Neuronal stem cell (in vitro differentiated cells): ENCODE results near the gene YPEL5.

Experiments used
- DNase-seq: peaks from one replicate; pipeline ENCODE4 v3.0.0-alpha.2; 2013; ENCODE audit warnings: low spot score
- H2AFZ ChIP-seq: one replicate; pipeline ENCODE4 v1.6.1; 2013; ENCODE audit warnings: mild to moderate bottlenecking, low read length, inconsistent platforms
- H2AK5ac ChIP-seq: 2 replicates; pipeline ENCODE4 v1.6.1; 2013; ENCODE audit warnings: low read depth, mild to moderate bottlenecking, inconsistent platforms, low read length, moderate library complexity, mixed read lengths
- H2BK120ac ChIP-seq: 2 replicates; pipeline ENCODE4 v1.6.1; 2013; ENCODE audit warnings: low read depth, mild to moderate bottlenecking, inconsistent platforms, low read length, moderate library complexity, mixed read lengths
- H2BK12ac ChIP-seq: one replicate; pipeline ENCODE4 v1.6.1; 2013; ENCODE audit warnings: low read length, inconsistent platforms
- H2BK15ac ChIP-seq: 2 replicates; pipeline ENCODE4 v1.6.1; 2013; ENCODE audit warnings: mild to moderate bottlenecking, low read length, inconsistent platforms, mixed read lengths
- H2BK5ac ChIP-seq: one replicate; pipeline ENCODE4 v1.6.1; 2013; ENCODE audit warnings: inconsistent platforms, mild to moderate bottlenecking, low read length, moderate library complexity
- H3K14ac ChIP-seq: one replicate; pipeline ENCODE4 v1.6.1; 2013; ENCODE audit warnings: low read length, inconsistent platforms
- H3K18ac ChIP-seq: 2 replicates; pipeline ENCODE4 v1.6.1; 2013; ENCODE audit warnings: low read length, inconsistent platforms
- H3K23ac ChIP-seq: 2 replicates; pipeline ENCODE4 v1.6.1; 2013; ENCODE audit warnings: low read depth, mild to moderate bottlenecking, mixed read lengths, low read length, inconsistent platforms; ENCODE audit not compliant: poor library complexity
- H3K27ac ChIP-seq: replicated peaks from 3 replicates; pipeline ENCODE4 v1.5.1; 2013; ENCODE audit warnings: low read length, inconsistent platforms
- H3K27me3 ChIP-seq, 3 experiments: 2 replicates each; pipeline ENCODE4 v1.6.1; 2013; ENCODE audit warnings: low read length in 3 of 3, mild to moderate bottlenecking in 2 of 3, inconsistent platforms in 1 of 3, low read depth in 1 of 3, mixed read lengths in 1 of 3, moderate library complexity in 1 of 3; ENCODE audit not compliant: control insufficient read depth in 3 of 3, insufficient read depth in 3 of 3
- H3K36me3 ChIP-seq, 2 donors: replicated peaks in 1 of 2; 2 replicates each; pipeline ENCODE4 v1.6.1; 2013; ENCODE audit warnings: low read length in 2 of 2; ENCODE audit not compliant: control insufficient read depth in 2 of 2, insufficient read depth in 2 of 2
- H3K4ac ChIP-seq: 2 replicates; pipeline ENCODE4 v1.6.1; 2013; ENCODE audit warnings: inconsistent platforms, mild to moderate bottlenecking, low read length, moderate library complexity
- H3K4me1 ChIP-seq, 2 donors: 1 replicate in 1 of 2; 2 replicates in 1 of 2; pipeline ENCODE4 v1.6.1; 2013; ENCODE audit warnings: low read length in 2 of 2, low read depth in 1 of 2; ENCODE audit not compliant: control insufficient read depth in 2 of 2, insufficient read depth in 1 of 2
- H3K4me2 ChIP-seq: one replicate; pipeline ENCODE4 v1.6.1; 2013; ENCODE audit warnings: mild to moderate bottlenecking, low read length, inconsistent platforms; ENCODE audit not compliant: insufficient read depth, poor library complexity, severe bottlenecking
- H3K4me3 ChIP-seq, 2 donors: 2 replicates each; pipeline ENCODE4 v1.5.1; 2013; ENCODE audit warnings: low read length in 2 of 2, mild to moderate bottlenecking in 2 of 2, inconsistent platforms in 1 of 2, moderate library complexity in 1 of 2
- H3K79me1 ChIP-seq: one replicate; pipeline ENCODE4 v1.6.1; 2013; ENCODE audit warnings: low read depth, mild to moderate bottlenecking, inconsistent platforms, low read length, moderate library complexity
- H3K9ac ChIP-seq: one replicate; pipeline ENCODE4 v1.6.1; 2013; ENCODE audit warnings: mild to moderate bottlenecking, low read depth, low read length, inconsistent platforms; ENCODE audit not compliant: poor library complexity
- H3K9me3 ChIP-seq, 2 donors: replicated peaks in 1 of 2; 2 replicates each; pipeline versions ENCODE3 to v1.6.1; 2013; ENCODE audit warnings: low read length in 2 of 2, mild to moderate bottlenecking in 2 of 2, inconsistent platforms in 1 of 2, low read depth in 1 of 2, mixed read lengths in 1 of 2, moderate library complexity in 1 of 2; ENCODE audit not compliant: control insufficient read depth in 2 of 2, insufficient read depth in 1 of 2
- H4K8ac ChIP-seq: one replicate; pipeline ENCODE4 v1.6.1; 2013; ENCODE audit warnings: low read depth, mild to moderate bottlenecking, inconsistent platforms, low read length, moderate library complexity
- H4K91ac ChIP-seq: one replicate; pipeline ENCODE4 v1.6.1; 2013; ENCODE audit warnings: low read length, low read depth, mild to moderate bottlenecking, inconsistent platforms; ENCODE audit not compliant: poor library complexity
- WGBS, 2 donors: extraction: QIAGEN DNeasy Blood & Tissue Kit; methylation state at CpG; one replicate each; pipeline ENCODE4 v1.1.7; 2013; ENCODE audit warnings: missing lambda C conversion rate in 2 of 2, mixed read lengths in 1 of 2; ENCODE audit not compliant: insufficient read length in 2 of 2, insufficient replicate concordance in 1 of 2; ENCODE audit errors: extremely low coverage in 2 of 2; 5-methylcytosine and 5-hydroxymethylcytosine counted together

YPEL5 gene

DNA sequence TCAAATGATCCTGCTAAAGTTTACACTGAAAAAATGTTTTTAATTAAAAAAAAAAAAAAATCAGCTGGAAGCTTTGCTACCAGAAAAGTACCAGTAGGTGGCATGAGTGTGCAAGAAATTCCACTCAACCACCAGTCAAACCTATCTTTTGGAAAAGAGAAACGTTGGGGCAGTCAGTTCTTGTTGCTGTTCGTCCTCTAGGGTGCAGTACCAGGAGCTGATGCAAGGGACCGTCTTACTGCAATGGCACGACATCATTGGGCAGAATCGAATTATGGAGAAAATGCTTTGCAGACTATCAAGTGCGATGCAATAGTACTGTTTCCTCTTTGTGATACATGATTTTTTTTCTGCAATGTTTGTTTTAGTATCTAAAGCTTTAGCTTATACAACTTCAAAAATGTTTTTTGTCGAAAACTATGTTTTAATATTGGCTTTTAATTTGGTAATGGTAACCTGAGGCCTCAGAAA, 18.3 kb downstream of the YPEL5 start:
- H2BK5ac ChIP-seq: no peak overlapping the region
- no peak overlapping the region for H3K14ac ChIP-seq
- H2BK15ac ChIP-seq: no peak overlapping the region
- H3K4me3 ChIP-seq: no peak overlapping the region
- no peaks in the 10 kb centered on the region for H3K4me1 ChIP-seq
- H3K9ac ChIP-seq: no peak overlapping the region
- H2AFZ ChIP-seq: no peak overlapping the region
- no peak overlapping the region for H3K4me2 ChIP-seq
- no peak overlapping the region for H2BK12ac ChIP-seq
- no peak overlapping the region for H3K18ac ChIP-seq
- no peaks in the 10 kb centered on the region for H3K27me3 ChIP-seq
- H3K23ac ChIP-seq: no peak overlapping the region
- H3K79me1 ChIP-seq: no peaks in the 10 kb centered on the region
- H3K27ac ChIP-seq: no peak overlapping the region
- DNase-seq: peak; percentile 70
- peaks cover 0 to 6% of the 10 kb centered on the region in 2 donors for H3K36me3 ChIP-seq
- WGBS, 2 donors: no CpG with 5 or more reads among the region's 7 CpGs
- H2AK5ac ChIP-seq: no peak overlapping the region
- no peak overlapping the region for H4K8ac ChIP-seq
- no peak overlapping the region for H4K91ac ChIP-seq
- no peaks in the 10 kb centered on the region for H3K9me3 ChIP-seq
- no peak overlapping the region for H2BK120ac ChIP-seq
- no peak overlapping the region for H3K4ac ChIP-seq

GRCh38 chr2:30165617-30166016, 18.8 kb downstream of the YPEL5 start:
- Histone ChIP-seq H3K79me1 (no peaks in the 10 kb centered on the region), H3K4me2 (no peak overlapping the region), H2BK12ac (no peak overlapping the region), H4K8ac (no peak overlapping the region), H2BK15ac (no peak overlapping the region), H3K9ac (no peak overlapping the region), H2BK5ac (no peak overlapping the region), H3K14ac (no peak overlapping the region), H3K27me3 (no peaks in the 10 kb centered on the region), H2AFZ (no peak overlapping the region), H4K91ac (no peak overlapping the region), H3K23ac (no peak overlapping the region), H2BK120ac (no peak overlapping the region), H3K4ac (no peak overlapping the region), H3K9me3 (no peaks in the 10 kb centered on the region), H3K36me3 (peaks cover 0 to under 1% of the 10 kb centered on the region in 2 donors), H3K27ac (no peak overlapping the region), H3K18ac (no peak overlapping the region), H3K4me3 (no peak overlapping the region), H3K4me1 (no peaks in the 10 kb centered on the region), H2AK5ac (no peak overlapping the region)
- no peak for DNase-seq
- no CpG with 5 or more reads among the region's 4 CpGs for WGBS, 2 donors

GRCh38 chr2:30172627-30173026, 25.8 kb downstream of the YPEL5 start:
- Histone ChIP-seq H3K9ac (no peak overlapping the region), H3K27me3 (peaks cover 0 to 2% (median 0%) of the 10 kb centered on the region in 3 experiments), H2BK12ac (no peak overlapping the region), H2BK120ac (no peak overlapping the region), H3K27ac (no peak overlapping the region), H2AFZ (no peak overlapping the region), H3K36me3 (no peaks in the 10 kb centered on the region), H2AK5ac (no peak overlapping the region), H3K4me1 (no peaks in the 10 kb centered on the region), H3K4me3 (no peak overlapping the region), H3K18ac (no peak overlapping the region), H3K79me1 (no peaks in the 10 kb centered on the region), H2BK15ac (no peak overlapping the region), H3K4ac (no peak overlapping the region), H4K8ac (no peak overlapping the region), H2BK5ac (no peak overlapping the region), H3K14ac (no peak overlapping the region), H3K23ac (peak overlapping the region; percentile 18), H3K9me3 (no peaks in the 10 kb centered on the region), H3K4me2 (no peak overlapping the region), H4K91ac (peak overlapping the region; percentile 14)
- WGBS, 2 donors: no CpG with 5 or more reads among the region's 1 CpG
- no peak for DNase-seq

GRCh38 chr2:30177440-30177839, 30.6 kb downstream of the YPEL5 start:
- no peak overlapping the region for H2AFZ ChIP-seq
- H4K91ac ChIP-seq: no peak overlapping the region
- no peak overlapping the region for H4K8ac ChIP-seq
- H3K18ac ChIP-seq: no peak overlapping the region
- H3K14ac ChIP-seq: no peak overlapping the region
- H3K36me3 ChIP-seq: no peaks in the 10 kb centered on the region
- H3K4me1 ChIP-seq: no peaks in the 10 kb centered on the region
- H3K4me2 ChIP-seq: no peak overlapping the region
- no CpG with 5 or more reads among the region's 3 CpGs for WGBS, 2 donors
- DNase-seq: no peak
- H3K4ac ChIP-seq: no peak overlapping the region
- H3K9me3 ChIP-seq: no peaks in the 10 kb centered on the region
- no peaks in the 10 kb centered on the region for H3K79me1 ChIP-seq
- H3K9ac ChIP-seq: no peak overlapping the region
- H3K23ac ChIP-seq: no peak overlapping the region
- H2BK12ac ChIP-seq: no peak overlapping the region
- no peak overlapping the region for H2BK5ac ChIP-seq
- H2AK5ac ChIP-seq: no peak overlapping the region
- no peak overlapping the region for H3K4me3 ChIP-seq
- H3K27me3 ChIP-seq: peaks cover 0 to 13% (median 0%) of the 10 kb centered on the region in 3 experiments
- no peak overlapping the region for H2BK120ac ChIP-seq
- H3K27ac ChIP-seq: no peak overlapping the region
- no peak overlapping the region for H2BK15ac ChIP-seq
